NCI-H748 treated with DMSO at 0.1 percent for 48 hours (cell line): ENCODE measurements around the gene HAGHL.
"Not testable (repeated sequence)": the region's sequence is repeated elsewhere in the genome, so short reads cannot be mapped to it uniquely, and the experiment has no call there.

Source experiments
- DNase-seq: peaks from one replicate; lab custom pipeline; 2025; lab: John Stamatoyannopoulos, UW

Gene HAGHL

GRCh38 chr16:734981-735881, 8.3 kb downstream of the HAGHL start:
- DNase-seq = no peak

GRCh38 chr16:735982-736453, 9.1 kb downstream of the HAGHL start:
- DNase-seq = no peak

- no peak for DNase-seq
Observed at GRCh38 chr16:736936-737481, 10.1 kb downstream of the HAGHL start.

GRCh38 chr16:739560-740458, 12.9 kb downstream of the HAGHL start:
- no peak for DNase-seq

GRCh38 chr16:740459-740763, 13.5 kb downstream of the HAGHL start:
- DNase-seq = no peak

GRCh38 chr16:740764-741505, 14.0 kb downstream of the HAGHL start, which contains the start of gene CIAO3:
CIAO3 (minus strand) TSS chr16:740997; CDS start chr16:740985, 12 bp downstream.
- peak; percentile 57 for DNase-seq

GRCh38 chr16:741986-742629, 15.2 kb downstream of the HAGHL start:
- DNase-seq = no peak

GRCh38 chr16:742894-743293, 16.0 kb downstream of the HAGHL start:
- not testable (repeated sequence) for DNase-seq

GRCh38 chr16:743794-744500, 17.0 kb downstream of the HAGHL start:
- no peak for DNase-seq

- no peak for DNase-seq
Observed at GRCh38 chr16:745739-746138, 18.8 kb downstream of the HAGHL start.

- no peak for DNase-seq
Observed at GRCh38 chr16:746637-747036, 19.7 kb downstream of the HAGHL start.

GRCh38 chr16:747978-748746, 21.3 kb downstream of the HAGHL start:
- DNase-seq = no peak

GRCh38 chr16:749010-749409, 22.1 kb downstream of the HAGHL start:
- DNase-seq = no peak

GRCh38 chr16:750485-750884, 23.6 kb downstream of the HAGHL start:
- DNase-seq = no peak

- DNase-seq = no peak
Observed at GRCh38 chr16:751152-752006, 24.5 kb downstream of the HAGHL start.

- no peak for DNase-seq
Observed at GRCh38 chr16:752007-752312, 25.1 kb downstream of the HAGHL start.

GRCh38 chr16:754121-754607, 27.3 kb downstream of the HAGHL start:
- DNase-seq = not testable (repeated sequence)

GRCh38 chr16:754656-755055, 27.8 kb downstream of the HAGHL start:
- DNase-seq = no peak

- no peak for DNase-seq
Observed at GRCh38 chr16:756428-756827, 29.5 kb downstream of the HAGHL start.
